DND-41 (cell line): ENCODE results near the gene CEP85.

Experiments
- ATAC-seq: fragments of 200-7000 bp; cut with Tn5 transposase; 3 replicates; pipeline ENCODE4 v1.9.1; 2021; ENCODE audit warnings: low read depth; ENCODE audit not compliant: insufficient read depth
- DNase-seq: peaks from one replicate; pipeline ENCODE4 v3.0.0-alpha.2; 2020
- H2AFZ ChIP-seq: 2 replicates; pipeline ENCODE4 v1.6.0; 2012; ENCODE audit warnings: low read depth, low read length
- H3K27ac ChIP-seq: 2 replicates; pipeline ENCODE4 v1.5.1; 2012; ENCODE audit warnings: low read length, inconsistent platforms
- H3K27me3 ChIP-seq: fragments of 200-600 bp; sonication (generic); 2 replicates; pipeline ENCODE4 v1.6.0; 2012; ENCODE audit warnings: low read length, mild to moderate bottlenecking, inconsistent platforms; ENCODE audit not compliant: insufficient read depth, poor library complexity
- H3K36me3 ChIP-seq: 2 replicates; pipeline ENCODE4 v1.5.1; 2012; ENCODE audit warnings: low read length, inconsistent platforms; ENCODE audit not compliant: insufficient read depth
- H3K4me1 ChIP-seq: 2 replicates; pipeline ENCODE4 v1.5.1; 2012; ENCODE audit warnings: mild to moderate bottlenecking, low read length; ENCODE audit not compliant: insufficient read depth
- H3K4me2 ChIP-seq: 2 replicates; pipeline ENCODE4 v1.6.0; 2012; ENCODE audit warnings: mild to moderate bottlenecking, moderate library complexity, low read length, inconsistent platforms; ENCODE audit not compliant: insufficient read depth
- H3K4me3 ChIP-seq, 2 experiments: fragments of 200-600 bp in 1 of 2; shearing (Covaris generic) in 1 of 2; 2 replicates each; pipeline ENCODE4 v1.5.1; 2012 to 2016; ENCODE audit warnings: inconsistent platforms in 2 of 2, low read length in 2 of 2, mild to moderate bottlenecking in 2 of 2, low read depth in 1 of 2, moderate library complexity in 1 of 2
- H3K79me2 ChIP-seq: 2 replicates; pipeline ENCODE4 v1.6.0; 2012; ENCODE audit warnings: low read length, inconsistent platforms; ENCODE audit not compliant: insufficient read depth
- H3K9ac ChIP-seq: 2 replicates; pipeline ENCODE4 v1.6.0; 2012; ENCODE audit warnings: low read depth, mild to moderate bottlenecking, inconsistent platforms, low read length, moderate library complexity
- H3K9me3 ChIP-seq: 2 replicates; pipeline ENCODE4 v1.5.1; 2012; ENCODE audit warnings: low read length, moderate library complexity, mild to moderate bottlenecking, inconsistent platforms; ENCODE audit not compliant: insufficient read depth, severe bottlenecking
- H4K20me1 ChIP-seq: 2 replicates; pipeline ENCODE4 v1.6.0; 2012; ENCODE audit warnings: low read length; ENCODE audit not compliant: insufficient read depth
- CTCF ChIP-seq: IDR thresholded peaks from 2 replicates; pipeline ENCODE4 v1.5.1; 2012; ENCODE audit warnings: borderline replicate concordance, low read length, moderate library complexity, mild to moderate bottlenecking; ENCODE audit not compliant: poor library complexity, severe bottlenecking; ENCODE audit errors: extremely low read depth
- EZH2 ChIP-seq: IDR thresholded peaks from 3 replicates; pipeline ENCODE4 v1.6.1; 2012; ENCODE audit warnings: borderline replicate concordance, low read depth, mild to moderate bottlenecking, moderate library complexity, low read length, inconsistent platforms; ENCODE audit not compliant: severe bottlenecking

CEP85 gene

GRCh38 chr1:26188477-26188876 is 45.5 kb upstream of the CEP85 start:
- ATAC-seq (no peak), DNase-seq (no peak)
- Histone ChIP-seq H3K4me2 (no peak overlapping the region), H3K27ac (no peak overlapping the region), H3K4me3 (no peak overlapping the region), H2AFZ (no peak overlapping the region), H3K36me3 (no peaks in the 10 kb centered on the region), H3K9me3 (no peaks in the 10 kb centered on the region), H3K9ac (no peak overlapping the region), H3K27me3 (no peaks in the 10 kb centered on the region), H3K79me2 (no peaks in the 10 kb centered on the region), H4K20me1 (no peaks in the 10 kb centered on the region; the same call in 1 of the 2 replicates), H3K4me1 (peaks cover 8% of the 10 kb centered on the region)
- TF ChIP-seq CTCF, result no peak
- no peak for TF ChIP-seq EZH2

- Histone ChIP-seq H3K9ac (no peak overlapping the region), H3K4me2 (no peak overlapping the region), H4K20me1 (no peaks in the 10 kb centered on the region; the same call in 1 of the 2 replicates), H3K36me3 (no peaks in the 10 kb centered on the region), H3K9me3 (no peaks in the 10 kb centered on the region), H3K4me3 (no peak overlapping the region), H3K27ac (no peak overlapping the region), H3K79me2 (no peaks in the 10 kb centered on the region), H2AFZ (no peak overlapping the region), H3K27me3 (no peaks in the 10 kb centered on the region), H3K4me1 (peaks cover 8% of the 10 kb centered on the region)
- no peak for DNase-seq
- no peak for TF ChIP-seq EZH2
- TF ChIP-seq CTCF, result no peak
- ATAC-seq, result no peak
Observed at GRCh38 chr1:26189331-26189730, 44.7 kb upstream of the CEP85 start.

DNA sequence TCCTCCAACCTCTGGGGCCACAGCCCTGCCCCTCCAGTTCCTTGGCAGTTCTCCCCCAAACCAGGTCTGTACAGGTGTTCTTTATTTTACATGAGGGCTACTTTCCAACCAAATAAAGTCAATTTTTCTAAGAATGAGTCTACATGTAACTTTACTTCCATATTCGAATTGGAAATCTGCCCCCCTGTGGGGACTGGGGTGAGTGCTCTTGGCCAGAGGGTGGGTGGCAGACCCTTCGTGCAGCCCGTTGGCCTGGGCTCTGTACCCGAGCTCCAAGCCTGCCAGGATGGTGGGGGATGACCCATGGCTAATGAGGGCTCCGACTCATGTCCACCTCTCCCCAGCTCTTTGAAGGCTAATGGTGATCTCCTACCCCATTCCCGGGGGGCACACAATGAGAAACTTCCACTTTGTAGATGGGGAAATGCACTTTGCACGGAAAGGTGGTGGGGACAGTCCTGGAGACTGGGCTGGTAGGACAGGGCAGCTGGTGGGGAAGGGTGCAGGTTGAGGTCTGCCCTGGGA is 44.2 kb upstream of the CEP85 start:
- Histone ChIP-seq H3K27me3 (no peaks in the 10 kb centered on the region), H4K20me1 (no peaks in the 10 kb centered on the region; the same call in 1 of the 2 replicates), H3K4me3 (no peak overlapping the region), H3K36me3 (no peaks in the 10 kb centered on the region), H2AFZ (no peak overlapping the region), H3K4me1 (peaks cover 8% of the 10 kb centered on the region), H3K4me2 (no peak overlapping the region), H3K79me2 (no peaks in the 10 kb centered on the region), H3K9ac (no peak overlapping the region), H3K9me3 (no peaks in the 10 kb centered on the region), H3K27ac (no peak overlapping the region)
- TF ChIP-seq EZH2 (no peak), CTCF (peak; percentile 35)
- DNase-seq (no peak), ATAC-seq (no peak)
